Right cardiac atrium (tissue), 5 donors: ENCODE data around the gene CAPN15. TPM values are rescaled to one million over a fixed set of nuclear protein-coding genes. Genes with fewer than 3 reads are reported as not detected.
A peak's percentile ranks its signal among the peaks of the same experiment; 100 is the strongest.

Experiments used
- ATAC-seq, 2 donors: fragments of 200-7000 bp; cut with Tn5 transposase; one replicate each; pipeline versions ENCODE4 v1.8.0 to v1.9.1; 2020; ENCODE audit warnings: moderate library complexity in 2 of 2, mild to moderate bottlenecking in 1 of 2
- DNase-seq, 3 donors: peaks; one replicate each; pipeline ENCODE4 v3.0.0-alpha.2; 2020
- H3K27ac ChIP-seq: one replicate; pipeline ENCODE4 v1.5.1; 2013; ENCODE audit warnings: mild to moderate bottlenecking, low read length, control low read depth, moderate library complexity
- H3K27me3 ChIP-seq: one replicate; pipeline ENCODE4 v1.6.1; 2013; ENCODE audit not compliant: control insufficient read depth, insufficient read depth
- H3K4me1 ChIP-seq: one replicate; pipeline ENCODE4 v1.6.1; 2013; ENCODE audit warnings: low read length; ENCODE audit not compliant: control insufficient read depth, insufficient read depth
- H3K4me3 ChIP-seq: one replicate; pipeline ENCODE4 v1.5.1; 2013; ENCODE audit warnings: low read length, control low read depth
- H3K9me3 ChIP-seq: one replicate; pipeline ENCODE4 v1.6.1; 2013; ENCODE audit warnings: low read length; ENCODE audit not compliant: control insufficient read depth
- WGBS: extraction: QIAGEN DNeasy Blood & Tissue Kit; methylation state at CpG from one replicate; pipeline ENCODE4 v1.1.7; 2013; 5-methylcytosine and 5-hydroxymethylcytosine counted together
- intact Hi-C, 4 donors: fragments of 100-400 bp; cut with DNase I; formaldehyde crosslinking; loops; one replicate each; pipeline versions ENCODE4 v1.11.0 to v1.14.0; 2022 to 2023
- polyA plus RNA-seq: library from polyadenylated mRNA; stranded (reverse); fragments of 200-250 nt; gene quantifications from one replicate; pipeline ENCODE4 v1.2.3, GENCODE V29; 2013
- total RNA-seq, 4 donors: library from RNA; stranded (reverse); fragmentation: NEBNext Ultra II Directional; extraction: Animal tissue kit (Norgen Biotek cat#: 25700); gene quantifications; one replicate each; pipeline ENCODE4 v1.2.1, GENCODE V29; 2021
- donor health status: healthy with polysubstance abuse.
- donor health status: DM: no; HTN: yes; CAD: no.
- donor health status: DM: no; HTN: no; CAD: no.
- donor health status: DM: no; HTN: yes; CAD: no; lungs with severe emphysema.
- donor health status: DM: yes; HTN: yes; CAD: no.

CAPN15 gene
- total and polyA plus RNA-seq, 5 donors: 15.4 to 22.1 (median 18.2) TPM

- intact Hi-C loops: loop anchor here in 1 of 4 donors (5.0 kb wide), 1 partner anchor 131 kb away; the partner anchor contains the start of gene NME4
- DNase-seq (peak; percentile 62 to 77 (median 74)), ATAC-seq (peak in 1 of 2 donors; percentile 18)
- Histone ChIP-seq H3K9me3 (no peaks in the 10 kb centered on the region), H3K27me3 (no peaks in the 10 kb centered on the region), H3K4me3 (peak overlapping the region; percentile 86), H3K4me1 (peaks cover 18% of the 10 kb centered on the region), H3K27ac (peak overlapping the region; percentile 19)
- WGBS: 4% methylated on average over 55 of the region's 55 CpGs
Observed at GRCh38 chr16:528111-529011, 849 bp downstream of the CAPN15 start.

GRCh38 chr16:529012-529575 is 1.6 kb downstream of the CAPN15 start:
- H3K27ac ChIP-seq: peak overlapping the region; percentile 19
- H3K4me1 ChIP-seq: peaks cover 18% of the 10 kb centered on the region
- no peaks in the 10 kb centered on the region for H3K27me3 ChIP-seq
- H3K9me3 ChIP-seq: no peaks in the 10 kb centered on the region
- intact Hi-C loops: loop anchor here in 1 of 4 donors (5.0 kb wide), 1 partner anchor 132 kb away; the partner anchor contains the start of gene NME4
- H3K4me3 ChIP-seq: peak overlapping the region; percentile 86
- WGBS: 49% methylated on average over 12 of the region's 12 CpGs
- no peak for ATAC-seq
- DNase-seq: no peak

- H3K4me3 ChIP-seq: no peak overlapping the region
- 89% methylated on average over 23 of the region's 23 CpGs for WGBS
- ATAC-seq: no peak
- no peaks in the 10 kb centered on the region for H3K27me3 ChIP-seq
- H3K9me3 ChIP-seq: no peaks in the 10 kb centered on the region
- intact Hi-C loops: no loop called here
- no peak for DNase-seq
- H3K4me1 ChIP-seq: peaks cover 18% of the 10 kb centered on the region
- H3K27ac ChIP-seq: no peak overlapping the region
Observed at GRCh38 chr16:530111-530817, 2.8 kb downstream of the CAPN15 start.

GRCh38 chr16:531494-532125 is 4.1 kb downstream of the CAPN15 start:
- Histone ChIP-seq H3K27ac (no peak overlapping the region), H3K4me3 (no peak overlapping the region), H3K9me3 (no peaks in the 10 kb centered on the region), H3K4me1 (peaks cover 9% of the 10 kb centered on the region), H3K27me3 (no peaks in the 10 kb centered on the region)
- intact Hi-C loops: no loop called here
- DNase-seq: no peak
- WGBS: 85% methylated on average over 16 of the region's 16 CpGs
- no peak for ATAC-seq

- no peak overlapping the region for H3K27ac ChIP-seq
- intact Hi-C loops: no loop called here
- no peak for ATAC-seq
- no peaks in the 10 kb centered on the region for H3K27me3 ChIP-seq
- H3K9me3 ChIP-seq: no peaks in the 10 kb centered on the region
- peaks cover 9% of the 10 kb centered on the region for H3K4me1 ChIP-seq
- no peak for DNase-seq
- no peak overlapping the region for H3K4me3 ChIP-seq
- WGBS: 75% methylated on average over 30 of the region's 30 CpGs
Observed at GRCh38 chr16:533391-534123, 6.0 kb downstream of the CAPN15 start.

GRCh38 chr16:534135-534534 is 6.6 kb downstream of the CAPN15 start:
- no peak overlapping the region for H3K27ac ChIP-seq
- 82% methylated on average over 21 of the region's 21 CpGs for WGBS
- H3K9me3 ChIP-seq: no peaks in the 10 kb centered on the region
- H3K4me3 ChIP-seq: no peak overlapping the region
- ATAC-seq (no peak), DNase-seq (no peak)
- intact Hi-C loops: no loop called here
- H3K27me3 ChIP-seq: no peaks in the 10 kb centered on the region
- peaks cover 4% of the 10 kb centered on the region for H3K4me1 ChIP-seq

- Histone ChIP-seq H3K4me3 (no peak overlapping the region), H3K4me1 (no peaks in the 10 kb centered on the region), H3K27ac (no peak overlapping the region), H3K9me3 (no peaks in the 10 kb centered on the region), H3K27me3 (no peaks in the 10 kb centered on the region)
- intact Hi-C loops: no loop called here
- DNase-seq (no peak), ATAC-seq (no peak)
- 92% methylated on average over 27 of the region's 27 CpGs for WGBS
Observed at GRCh38 chr16:534856-535445, 7.4 kb downstream of the CAPN15 start.

GRCh38 chr16:535446-536405 is 8.2 kb downstream of the CAPN15 start:
- intact Hi-C loops: no loop called here
- Histone ChIP-seq H3K27me3 (no peaks in the 10 kb centered on the region), H3K4me1 (no peaks in the 10 kb centered on the region), H3K27ac (no peak overlapping the region), H3K4me3 (no peak overlapping the region), H3K9me3 (no peaks in the 10 kb centered on the region)
- peak; percentile 18 to 52 for ATAC-seq
- 84% methylated on average over 39 of the region's 39 CpGs for WGBS
- DNase-seq: peak in 1 of 3 donors; percentile 61

GRCh38 chr16:536746-537145 is 9.2 kb downstream of the CAPN15 start:
- H3K4me1 ChIP-seq: no peaks in the 10 kb centered on the region
- H3K4me3 ChIP-seq: no peak overlapping the region
- H3K27ac ChIP-seq: no peak overlapping the region
- H3K9me3 ChIP-seq: no peaks in the 10 kb centered on the region
- 90% methylated on average over 17 of the region's 17 CpGs for WGBS
- ATAC-seq: no peak
- H3K27me3 ChIP-seq: no peaks in the 10 kb centered on the region
- intact Hi-C loops: no loop called here
- no peak for DNase-seq
